Lower lobe of right lung (tissue), 2 donors: ENCODE measurements around the gene TPMT. TPM values are rescaled to one million over a fixed set of nuclear protein-coding genes. Genes with fewer than 3 reads are reported as not detected.

ENCODE experiments used
- ATAC-seq, 2 donors: fragments of 200-7000 bp; cut with Tn5 transposase; one replicate each; pipeline ENCODE4 v1.9.1; 2020 to 2022; ENCODE audit warnings: mild to moderate bottlenecking in 2 of 2, moderate library complexity in 2 of 2
- DNase-seq: peaks from one replicate; pipeline ENCODE4 v3.0.0-alpha.2; 2020
- H3K27ac ChIP-seq: fragments of 200-600 bp; one replicate; pipeline ENCODE4 v1.8.0; 2022
- H3K27me3 ChIP-seq: fragments of 200-600 bp; one replicate; pipeline ENCODE4 v1.8.0; 2022; ENCODE audit warnings: low read depth
- H3K36me3 ChIP-seq: fragments of 200-600 bp; one replicate; pipeline ENCODE4 v1.8.0; 2022; ENCODE audit warnings: mild to moderate bottlenecking
- H3K4me1 ChIP-seq: fragments of 200-600 bp; one replicate; pipeline ENCODE4 v1.8.0; 2022
- H3K4me3 ChIP-seq: fragments of 200-600 bp; one replicate; pipeline ENCODE4 v1.8.0; 2022; ENCODE audit warnings: mild to moderate bottlenecking
- H3K9me3 ChIP-seq: fragments of 200-600 bp; one replicate; pipeline ENCODE4 v1.8.0; 2022
- intact Hi-C: fragments of 100-400 bp; cut with DNase I; formaldehyde crosslinking; loops from one replicate; pipeline ENCODE4 v1.11.0; 2022
- total RNA-seq: library from RNA; stranded (reverse); fragmentation: NEBNext Ultra II Directional; extraction: Animal tissue kit (Norgen Biotek cat#: 25700); gene quantifications from one replicate; pipeline ENCODE4 v1.2.1, GENCODE V29; 2021
- TF ChIP-seq, protein P1 (sequence below): fragments of 200-600 bp; IDR thresholded peaks from one replicate; pipeline ENCODE4 v1.8.0; 2022; ENCODE audit warnings: antibody characterized with exemption, mild to moderate bottlenecking
- donor health status: DM: no; HTN: yes; CAD: no; lungs with severe emphysema.

TPMT gene
- total RNA-seq, 1 donor from 2014 or later = 14.0 TPM

DNA sequence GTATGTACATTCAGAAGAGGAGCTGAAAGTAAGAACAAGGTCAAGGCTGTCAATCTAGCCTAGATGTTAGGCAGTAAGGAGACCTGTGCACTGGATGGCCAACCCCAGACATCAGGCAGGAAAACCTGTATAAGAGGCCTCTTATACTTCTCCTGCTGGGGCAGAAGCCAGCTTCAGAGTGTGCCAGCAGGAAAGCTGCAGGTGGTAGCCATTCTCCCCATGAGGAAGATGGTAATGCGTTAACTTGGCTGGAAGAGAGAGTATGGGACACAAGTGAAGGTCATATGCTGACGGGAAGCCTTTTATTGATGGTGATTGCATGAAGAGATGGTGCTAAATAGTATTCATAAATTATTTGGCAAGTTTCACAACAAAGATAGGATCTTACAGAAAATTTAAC, 53.0 kb downstream of the TPMT start:
- Histone ChIP-seq H3K36me3 (no peaks in the 10 kb centered on the region), H3K27ac (no peak overlapping the region), H3K27me3 (no peaks in the 10 kb centered on the region), H3K4me1 (no peaks in the 10 kb centered on the region), H3K9me3 (no peaks in the 10 kb centered on the region), H3K4me3 (no peak overlapping the region)
- TF ChIP-seq, protein P1, sequence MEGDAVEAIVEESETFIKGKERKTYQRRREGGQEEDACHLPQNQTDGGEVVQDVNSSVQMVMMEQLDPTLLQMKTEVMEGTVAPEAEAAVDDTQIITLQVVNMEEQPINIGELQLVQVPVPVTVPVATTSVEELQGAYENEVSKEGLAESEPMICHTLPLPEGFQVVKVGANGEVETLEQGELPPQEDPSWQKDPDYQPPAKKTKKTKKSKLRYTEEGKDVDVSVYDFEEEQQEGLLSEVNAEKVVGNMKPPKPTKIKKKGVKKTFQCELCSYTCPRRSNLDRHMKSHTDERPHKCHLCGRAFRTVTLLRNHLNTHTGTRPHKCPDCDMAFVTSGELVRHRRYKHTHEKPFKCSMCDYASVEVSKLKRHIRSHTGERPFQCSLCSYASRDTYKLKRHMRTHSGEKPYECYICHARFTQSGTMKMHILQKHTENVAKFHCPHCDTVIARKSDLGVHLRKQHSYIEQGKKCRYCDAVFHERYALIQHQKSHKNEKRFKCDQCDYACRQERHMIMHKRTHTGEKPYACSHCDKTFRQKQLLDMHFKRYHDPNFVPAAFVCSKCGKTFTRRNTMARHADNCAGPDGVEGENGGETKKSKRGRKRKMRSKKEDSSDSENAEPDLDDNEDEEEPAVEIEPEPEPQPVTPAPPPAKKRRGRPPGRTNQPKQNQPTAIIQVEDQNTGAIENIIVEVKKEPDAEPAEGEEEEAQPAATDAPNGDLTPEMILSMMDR = no peak
- intact Hi-C loops = no loop called here
- no peak for DNase-seq
- ATAC-seq = no peak

DNA sequence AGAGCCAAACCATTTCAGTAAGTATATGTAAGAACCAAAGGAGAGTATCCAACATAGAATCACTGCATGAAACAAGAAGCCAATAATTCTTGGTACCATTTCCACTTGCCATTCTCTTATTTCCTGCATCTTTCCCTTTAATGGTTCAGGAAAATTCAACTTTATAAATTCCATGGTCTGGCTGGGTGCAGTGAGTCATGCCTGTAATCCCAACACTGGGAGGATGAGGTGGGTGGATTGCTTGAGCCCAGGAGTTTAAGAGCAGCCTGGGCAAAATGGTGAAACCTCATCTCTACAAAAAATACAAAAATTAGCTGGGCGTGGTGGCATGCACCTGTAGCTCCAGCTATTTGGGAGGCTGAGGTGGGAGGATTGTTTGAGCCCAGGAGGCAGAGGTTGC, 53.6 kb downstream of the TPMT start:
- Histone ChIP-seq H3K36me3 (no peaks in the 10 kb centered on the region), H3K4me1 (no peaks in the 10 kb centered on the region), H3K27me3 (no peaks in the 10 kb centered on the region), H3K27ac (no peak overlapping the region), H3K9me3 (no peaks in the 10 kb centered on the region), H3K4me3 (no peak overlapping the region)
- ATAC-seq = no peak
- no peak for DNase-seq
- intact Hi-C loops = no loop called here
- TF ChIP-seq, protein P1 = no peak

DNA sequence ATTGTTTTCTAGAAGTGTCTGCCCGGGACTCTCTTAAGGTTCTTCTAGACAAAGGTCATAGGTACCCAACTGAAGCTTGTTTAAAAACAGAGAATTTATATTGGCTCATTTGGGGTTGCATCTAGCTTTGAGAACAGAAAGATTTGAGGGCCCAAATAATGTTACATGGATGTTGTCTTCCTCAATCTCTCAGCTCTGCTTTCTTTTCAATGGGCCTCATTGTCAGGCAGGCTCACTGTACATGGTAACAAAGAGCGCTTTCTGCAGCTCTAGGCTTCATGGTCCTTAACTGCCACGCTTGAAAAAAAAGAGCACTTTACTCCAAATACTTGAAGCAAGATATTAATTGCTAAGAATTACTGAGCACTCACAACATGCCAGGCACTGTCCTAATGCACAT, 54.6 kb downstream of the TPMT start:
- Histone ChIP-seq H3K36me3 (no peaks in the 10 kb centered on the region), H3K27me3 (no peaks in the 10 kb centered on the region), H3K27ac (no peak overlapping the region), H3K4me3 (no peak overlapping the region), H3K9me3 (no peaks in the 10 kb centered on the region), H3K4me1 (no peaks in the 10 kb centered on the region)
- TF ChIP-seq, protein P1 = no peak
- no peak for DNase-seq
- intact Hi-C loops = no loop called here
- ATAC-seq = no peak

DNA sequence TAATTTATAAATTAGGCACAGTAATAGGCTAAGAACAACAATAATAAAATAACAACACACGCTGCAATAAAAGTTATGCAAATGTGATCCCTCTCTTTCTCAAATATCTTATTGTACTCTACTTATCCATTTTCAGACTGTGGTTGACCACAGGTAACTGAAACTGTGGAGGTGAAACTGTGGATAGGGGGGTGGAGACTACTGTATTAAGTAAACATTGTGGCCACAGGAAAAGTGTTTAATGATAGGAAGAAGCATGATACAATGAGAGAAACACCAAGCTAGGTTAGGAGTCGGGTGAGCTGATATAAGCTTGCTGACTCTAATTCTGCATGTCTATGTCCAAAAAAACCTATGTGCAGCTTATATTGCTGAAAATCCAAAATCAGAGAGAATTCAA, 55.4 kb downstream of the TPMT start:
- TF ChIP-seq, protein P1 = no peak

DNA sequence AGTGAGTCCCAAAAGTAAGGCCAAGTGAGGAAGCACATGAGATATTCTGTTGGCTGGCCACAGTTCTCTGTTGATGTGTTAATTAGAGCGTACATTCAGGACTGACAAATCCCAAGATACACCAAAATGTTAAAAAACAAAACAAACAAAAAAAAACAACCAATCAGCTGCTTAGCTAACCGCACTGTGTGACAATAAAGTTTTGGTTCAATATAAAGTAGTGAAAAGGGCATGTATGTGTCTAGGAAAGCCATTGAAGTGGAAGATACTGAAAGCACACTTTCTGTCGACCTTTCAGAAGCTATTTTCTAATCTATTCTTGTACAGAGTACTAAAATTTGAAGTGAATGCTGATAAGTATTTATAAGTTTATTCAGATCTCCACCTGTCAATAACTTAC, 58.5 kb downstream of the TPMT start:
- H3K27me3 ChIP-seq = no peaks in the 10 kb centered on the region
- TF ChIP-seq, protein P1 = no peak
- H3K36me3 ChIP-seq = no peaks in the 10 kb centered on the region
- no peak overlapping the region for H3K4me3 ChIP-seq
- ATAC-seq (no peak), DNase-seq (no peak)
- no peak overlapping the region for H3K27ac ChIP-seq
- no peaks in the 10 kb centered on the region for H3K9me3 ChIP-seq
- intact Hi-C loops = no loop called here
- H3K4me1 ChIP-seq = no peaks in the 10 kb centered on the region

More for the DNA sequence above, 55.4 kb downstream of the TPMT start:
- H3K27ac ChIP-seq = no peak overlapping the region
- no peak for DNase-seq
- intact Hi-C loops = no loop called here
- no peak overlapping the region for H3K4me3 ChIP-seq
- no peaks in the 10 kb centered on the region for H3K9me3 ChIP-seq
- no peaks in the 10 kb centered on the region for H3K4me1 ChIP-seq
- H3K36me3 ChIP-seq = no peaks in the 10 kb centered on the region
- ATAC-seq = no peak
- H3K27me3 ChIP-seq = no peaks in the 10 kb centered on the region

DNA sequence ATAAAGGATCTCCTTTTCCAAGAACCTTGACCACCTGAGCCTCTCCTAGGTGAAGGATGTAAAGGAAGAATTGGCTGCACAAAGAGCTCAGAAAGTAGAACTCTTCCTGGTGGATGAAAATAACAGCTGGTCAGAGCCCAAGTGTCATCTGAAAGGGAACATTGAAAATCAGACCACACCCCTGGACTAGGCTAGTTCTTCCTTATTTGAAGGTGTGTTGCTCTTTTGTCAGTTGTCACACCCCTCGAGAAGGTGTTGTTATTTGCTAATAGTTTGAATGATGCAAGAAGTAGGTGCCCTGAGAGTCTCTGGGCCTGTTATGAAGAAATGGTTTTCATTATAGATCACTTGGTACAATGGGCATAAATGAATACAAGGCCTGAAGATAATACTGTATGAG, 63.5 kb downstream of the TPMT start:
- H3K9me3 ChIP-seq = no peaks in the 10 kb centered on the region
- no peak overlapping the region for H3K4me3 ChIP-seq
- H3K27ac ChIP-seq = no peak overlapping the region
- no peaks in the 10 kb centered on the region for H3K36me3 ChIP-seq
- ATAC-seq (no peak), DNase-seq (no peak)
- no peaks in the 10 kb centered on the region for H3K4me1 ChIP-seq
- intact Hi-C loops = no loop called here
- TF ChIP-seq, protein P1 = no peak
- H3K27me3 ChIP-seq = no peaks in the 10 kb centered on the region
